ENCODE measurements around the gene RRP1B. TPM values are rescaled to one million over a fixed set of nuclear protein-coding genes. Genes with fewer than 3 reads are reported as not detected.

Gene RRP1B
- total and polyA plus RNA-seq, 9 of the 15 experiments (the other 6 are each of a cell fraction or from before 2014, with no cell fraction given) = 6.8 to 66.6 (median 41.9) TPM

DNA sequence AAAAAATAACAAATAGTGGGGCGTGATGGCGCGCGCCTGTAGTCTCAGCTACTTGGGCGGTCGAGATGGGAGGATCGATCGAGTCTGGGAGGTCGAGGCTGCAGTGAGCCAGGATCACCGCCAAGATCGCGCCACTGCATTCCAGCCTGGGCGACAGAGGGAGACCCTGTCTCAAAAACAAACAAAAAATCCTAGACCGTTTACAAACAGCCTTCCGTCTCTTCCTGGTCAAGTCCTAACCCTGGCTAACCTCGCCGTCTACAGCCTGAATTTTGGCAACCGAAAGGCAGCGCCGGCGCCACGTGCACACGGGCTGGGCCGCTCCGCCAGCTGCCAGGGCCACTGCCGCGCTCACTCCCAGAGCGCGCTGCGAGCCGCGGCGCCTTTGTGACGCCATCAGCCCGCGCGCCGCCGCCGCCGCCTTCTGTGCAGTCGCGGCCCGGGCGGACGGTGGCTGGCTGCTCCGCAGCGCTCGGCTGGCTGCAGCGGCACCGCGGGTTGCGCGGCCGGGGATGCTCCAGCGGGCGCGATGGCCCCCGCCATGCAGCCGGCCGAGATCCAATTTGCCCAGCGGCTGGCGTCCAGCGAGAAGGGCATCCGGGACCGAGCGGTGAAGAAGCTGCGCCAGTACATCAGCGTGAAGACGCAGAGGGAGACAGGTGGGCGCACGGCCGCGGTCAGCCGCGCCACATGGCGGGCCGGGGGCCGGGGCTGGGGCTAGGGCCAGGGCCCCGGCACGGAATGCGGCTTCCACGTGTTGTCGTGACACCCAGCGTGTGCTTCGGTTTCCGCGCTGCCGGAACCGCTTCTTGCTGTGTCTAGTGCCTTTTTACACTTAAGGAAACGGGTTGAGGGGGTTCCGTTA lies at the start of gene RRP1B, which contains the start of gene HSF2BP (continued):
- TF ChIP-seq, protein P1, sequence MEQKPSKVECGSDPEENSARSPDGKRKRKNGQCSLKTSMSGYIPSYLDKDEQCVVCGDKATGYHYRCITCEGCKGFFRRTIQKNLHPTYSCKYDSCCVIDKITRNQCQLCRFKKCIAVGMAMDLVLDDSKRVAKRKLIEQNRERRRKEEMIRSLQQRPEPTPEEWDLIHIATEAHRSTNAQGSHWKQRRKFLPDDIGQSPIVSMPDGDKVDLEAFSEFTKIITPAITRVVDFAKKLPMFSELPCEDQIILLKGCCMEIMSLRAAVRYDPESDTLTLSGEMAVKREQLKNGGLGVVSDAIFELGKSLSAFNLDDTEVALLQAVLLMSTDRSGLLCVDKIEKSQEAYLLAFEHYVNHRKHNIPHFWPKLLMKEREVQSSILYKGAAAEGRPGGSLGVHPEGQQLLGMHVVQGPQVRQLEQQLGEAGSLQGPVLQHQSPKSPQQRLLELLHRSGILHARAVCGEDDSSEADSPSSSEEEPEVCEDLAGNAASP (IDR thresholded peaks at IDR 0.05) = no peak
- TF ChIP-seq TOE1 (IDR thresholded peaks at IDR 0.05; ENCODE audit: borderline replicate concordance) = 0 out of 2 replicates have a peak, but pooled peaks have one; percentile 38
- TF ChIP-seq TOE1 (CRISPR knock-in tag; IDR thresholded peaks at IDR 0.05; ENCODE audit: borderline replicate concordance, low read depth) = peak; percentile 91
- TF ChIP-seq FOXA3 (CRISPR knock-in tag; conservative IDR thresholded peaks at IDR 0.05 in 1 of 2, IDR thresholded peaks at IDR 0.05 in 1 of 2) = peak in 1 of 2 experiments; percentile 87; a peak in 2 of 4 replicates
- TF ChIP-seq PHB (CRISPR knock-in tag; IDR thresholded peaks at IDR 0.05) = 0 out of 2 replicates have a peak, but pooled peaks have one; percentile 45
- 0 out of 2 replicates have a peak, but pooled peaks have one; percentile 31 for TF ChIP-seq ZNF408 (CRISPR knock-in tag; IDR thresholded peaks at IDR 0.05; ENCODE audit: low read depth)
- TF ChIP-seq FOXJ2 (tag; IDR thresholded peaks at IDR 0.05) = no peak
- TF ChIP-seq THRAP3 (IDR thresholded peaks at IDR 0.05; ENCODE audit: borderline replicate concordance) = peak; percentile 92
- peak; percentile 96 for TF ChIP-seq KDM5B (IDR thresholded peaks at IDR 0.05; ENCODE audit: insufficient replicate concordance, low read depth, low read length)
- no peak for TF ChIP-seq BDP1 (IDR thresholded peaks at IDR 0.05; ENCODE audit: insufficient read depth, insufficient read length)
- peak; percentile 83 for TF ChIP-seq TBP (optimal IDR thresholded peaks at IDR 0.05; ENCODE audit: low read depth, low read length)
- TF ChIP-seq CSDE1 (IDR thresholded peaks at IDR 0.05) = peak in 1 of 2 experiments; percentile 62; a peak in 1 of 4 replicates
- TF ChIP-seq RBM25 (IDR thresholded peaks at IDR 0.05; ENCODE audit: low read depth, low read length, severe bottlenecking) = peak; percentile 49
- TF ChIP-seq ZNF263 (CRISPR knock-in tag; IDR thresholded peaks at IDR 0.05; ENCODE audit: borderline replicate concordance) = peak; percentile 60; the same call in 1 of the 2 replicates
- TF ChIP-seq ZNF224 (CRISPR knock-in tag; IDR thresholded peaks at IDR 0.05) = peak; percentile 93
- TF ChIP-seq, protein P2, sequence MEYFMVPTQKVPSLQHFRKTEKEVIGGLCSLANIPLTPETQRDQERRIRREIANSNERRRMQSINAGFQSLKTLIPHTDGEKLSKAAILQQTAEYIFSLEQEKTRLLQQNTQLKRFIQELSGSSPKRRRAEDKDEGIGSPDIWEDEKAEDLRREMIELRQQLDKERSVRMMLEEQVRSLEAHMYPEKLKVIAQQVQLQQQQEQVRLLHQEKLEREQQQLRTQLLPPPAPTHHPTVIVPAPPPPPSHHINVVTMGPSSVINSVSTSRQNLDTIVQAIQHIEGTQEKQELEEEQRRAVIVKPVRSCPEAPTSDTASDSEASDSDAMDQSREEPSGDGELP (CRISPR knock-in tag; IDR thresholded peaks at IDR 0.05; ENCODE audit: borderline replicate concordance) = peak; percentile 96
- peak; percentile 98 for TF ChIP-seq ZBTB12 (CRISPR knock-in tag; IDR thresholded peaks at IDR 0.05)

Measured in K562 (cell line).